HCT116 (cell line): Measurements from ENCODE around the gene C1QTNF2. TPM values are rescaled to one million over a fixed set of nuclear protein-coding genes. Genes with fewer than 3 reads are reported as not detected.

Experiments
- ATAC-seq: fragments of 200-7000 bp; cut with Tn5 transposase; 2 replicates; pipeline ENCODE4 v1.9.1; 2020; ENCODE audit warnings: mild to moderate bottlenecking, moderate library complexity
- BruUV-seq: library from RNA; stranded (reverse); fragments of 400-500 nt; replicated peaks from 2 replicates; lab custom pipeline; 2021; lab: Mats Ljungman, UMichigan
- CTCF ChIA-PET: fragments of 300-600 bp; sonication (Branson Sonifier 250); formaldehyde crosslinking; loops from one replicate; lab custom pipeline; 2021; ENCODE audit warnings: antibody characterized with exemption; lab: Charles Lee
- POLR2A ChIA-PET: fragments of 300-600, 350-600 bp; sonication (Branson Sonifier 250); formaldehyde crosslinking; loops from one replicate; lab custom pipeline; 2021; ENCODE audit warnings: antibody characterized with exemption; lab: Charles Lee
- RAD21 ChIA-PET, 2 experiments: fragments of 300-600 bp; sonication (Branson Sonifier 250); formaldehyde crosslinking; loops; one replicate each; lab custom pipeline; 2023; ENCODE audit warnings: low total read pairs in 2 of 2; ENCODE audit not compliant: uncharacterized antibody in 2 of 2, unreplicated experiment in 2 of 2, low non-redundant PET in 1 of 2; lab: Charles Lee
- DNase-seq: peaks from one replicate; pipeline ENCODE4 v3.0.0-alpha.2; 2010; ENCODE audit warnings: low read depth, low spot score
- H2AFZ ChIP-seq: fragments of 200-600 bp; shearing (Covaris generic), sonication (generic); 2 replicates; pipeline ENCODE4 v1.6.1; 2017; ENCODE audit warnings: low read depth, mixed run types, mixed read lengths, antibody characterized with exemption, low read length; ENCODE audit not compliant: poor library complexity, severe bottlenecking
- H3K27ac ChIP-seq: 2 replicates; pipeline ENCODE4 v1.5.1; 2012; ENCODE audit warnings: low read depth, low read length
- H3K27me3 ChIP-seq: fragments of 200-600 bp; sonication (generic); 2 replicates; pipeline ENCODE4 v1.6.1; 2016; ENCODE audit warnings: mixed run types, low read length, mixed read lengths; ENCODE audit not compliant: insufficient read depth
- H3K36me3 ChIP-seq, 2 experiments: fragments of 200-500 bp in 1 of 2; fragments of 200-600 bp in 1 of 2; sonication (Bioruptor generic) in 1 of 2; sonication (generic) in 1 of 2; 2 replicates each; pipeline versions ENCODE4 v1.5.1 to v1.6.1; 2014 to 2016; ENCODE audit warnings: low read length in 2 of 2, inconsistent platforms in 1 of 2, mixed read lengths in 1 of 2, mixed run types in 1 of 2; ENCODE audit not compliant: insufficient read depth in 2 of 2, control insufficient read depth in 1 of 2
- H3K4me1 ChIP-seq, 2 experiments: fragments of 200-600 bp in 1 of 2; sonication (generic) in 1 of 2; 2 replicates each; pipeline versions ENCODE4 v1.5.1 to v1.6.1; 2012 to 2017; ENCODE audit warnings: low read length in 2 of 2, inconsistent platforms in 1 of 2, mild to moderate bottlenecking in 1 of 2, mixed read lengths in 1 of 2, mixed run types in 1 of 2, moderate library complexity in 1 of 2; ENCODE audit not compliant: insufficient read depth in 2 of 2, control insufficient read depth in 1 of 2
- H3K4me2 ChIP-seq: fragments of 200-600 bp; sonication (generic); 2 replicates; pipeline ENCODE4 v1.6.1; 2017; ENCODE audit warnings: mixed run types, low read length, mixed read lengths
- H3K4me3 ChIP-seq, 2 experiments: fragments of 200-600 bp in 1 of 2; sonication (generic) in 1 of 2; replicated peaks in 1 of 2; 2 replicates each; pipeline ENCODE4 v1.5.1; 2011 to 2016; ENCODE audit warnings: low read length in 2 of 2, control low read depth in 1 of 2, low read depth in 1 of 2, mild to moderate bottlenecking in 1 of 2, mixed read lengths in 1 of 2, mixed run types in 1 of 2
- H3K79me2 ChIP-seq: fragments of 200-600 bp; sonication (generic); 2 replicates; pipeline ENCODE4 v1.6.1; 2017; ENCODE audit warnings: mild to moderate bottlenecking, mixed run types, low read length, moderate library complexity, mixed read lengths; ENCODE audit not compliant: insufficient read depth
- H3K9ac ChIP-seq: fragments of 200-600 bp; sonication (generic); 2 replicates; pipeline ENCODE4 v1.6.1; 2016; ENCODE audit warnings: low read length, mixed read lengths
- H3K9me2 ChIP-seq: fragments of 200-600 bp; sonication (generic), shearing (Covaris generic); 2 replicates; pipeline ENCODE4 v1.6.1; 2017; ENCODE audit warnings: mixed run types, mild to moderate bottlenecking, moderate library complexity; ENCODE audit not compliant: insufficient read depth
- H3K9me3 ChIP-seq, 2 experiments: fragments of 200-500 bp in 1 of 2; fragments of 200-600 bp in 1 of 2; sonication (Bioruptor generic) in 1 of 2; sonication (generic) in 1 of 2; 2 replicates each; pipeline ENCODE4 v1.6.1; 2014 to 2017; ENCODE audit warnings: low read length in 2 of 2, mixed read lengths in 2 of 2, inconsistent platforms in 1 of 2, low read depth in 1 of 2, mild to moderate bottlenecking in 1 of 2, mixed run types in 1 of 2, moderate library complexity in 1 of 2; ENCODE audit not compliant: control insufficient read depth in 1 of 2, insufficient read depth in 1 of 2
- H4K20me1 ChIP-seq: fragments of 200-600 bp; sonication (generic), shearing (Covaris generic); 2 replicates; pipeline ENCODE4 v1.6.1; 2017; ENCODE audit warnings: mixed run types, mild to moderate bottlenecking, moderate library complexity; ENCODE audit not compliant: insufficient read depth
- CBX3 ChIP-seq: IDR thresholded peaks from 2 replicates; pipeline ENCODE4 v1.6.1; 2012; ENCODE audit warnings: low read depth
- CEBPB ChIP-seq: IDR thresholded peaks from 2 replicates; pipeline ENCODE4 v1.6.1; 2012; ENCODE audit warnings: low read depth
- CTCF ChIP-seq, 3 experiments: fragments of 200-600 bp in 1 of 3; sonication (generic) in 1 of 3; IDR thresholded peaks in 2 of 3; conservative IDR thresholded peaks in 1 of 3; 2 replicates each; pipeline ENCODE4 v1.5.1; 2012 to 2017; ENCODE audit warnings: low read depth in 2 of 3, low read length in 2 of 3, antibody characterized with exemption in 1 of 3, borderline replicate concordance in 1 of 3, control low read depth in 1 of 3, mild to moderate bottlenecking in 1 of 3, mixed read lengths in 1 of 3, mixed run types in 1 of 3, moderate library complexity in 1 of 3; ENCODE audit not compliant: insufficient read depth in 1 of 3
- EGR1 ChIP-seq: IDR thresholded peaks from 2 replicates; pipeline ENCODE4 v1.6.1; 2012; ENCODE audit warnings: low read depth
- ELF1 ChIP-seq: IDR thresholded peaks from 2 replicates; pipeline ENCODE4 v1.6.1; 2012; ENCODE audit warnings: low read depth, borderline replicate concordance
- EZH2phosphoT487 ChIP-seq: fragments of 200-600 bp; IDR thresholded peaks from 2 replicates; pipeline ENCODE4 v1.6.1; 2018; ENCODE audit warnings: antibody characterized with exemption, borderline replicate concordance
- FOSL1 ChIP-seq: IDR thresholded peaks from 2 replicates; pipeline ENCODE4 v1.6.1; 2012; ENCODE audit warnings: low read depth
- JUND ChIP-seq: IDR thresholded peaks from 2 replicates; pipeline ENCODE4 v1.6.1; 2012
- MAX ChIP-seq: IDR thresholded peaks from 2 replicates; pipeline ENCODE4 v1.6.1; 2012
- POLR2AphosphoS5 ChIP-seq: IDR thresholded peaks from 2 replicates; pipeline ENCODE4 v1.6.1; 2011; ENCODE audit warnings: mild to moderate bottlenecking, low read depth, low read length, moderate library complexity
- SIN3A ChIP-seq: IDR thresholded peaks from 2 replicates; pipeline ENCODE4 v1.6.1; 2012; ENCODE audit warnings: low read depth
- TCF7L2 ChIP-seq: IDR thresholded peaks from 2 replicates; pipeline ENCODE4 v1.7.0; 2011; ENCODE audit warnings: borderline replicate concordance, inconsistent platforms; ENCODE audit not compliant: insufficient read depth, insufficient read length; ENCODE audit errors: extremely low read depth
- YY1 ChIP-seq: IDR thresholded peaks from 2 replicates; pipeline ENCODE4 v1.6.1; 2011; ENCODE audit warnings: low read length, low read depth, moderate library complexity, mild to moderate bottlenecking; ENCODE audit not compliant: insufficient replicate concordance; ENCODE audit errors: extremely low read depth
- ZFX ChIP-seq: fragments of 450-650 bp; IDR thresholded peaks from 2 replicates; pipeline ENCODE4 v1.6.1; 2017
- ZNF274 ChIP-seq: fragments of 200-500 bp; sonication (Bioruptor generic); IDR thresholded peaks from 2 replicates; pipeline ENCODE4 v1.6.1; 2014; ENCODE audit warnings: mild to moderate bottlenecking, low read depth, low read length, inconsistent platforms
- intact Hi-C: fragments of 100-400 bp; cut with micrococcal nuclease; formaldehyde crosslinking; loops from 2 replicates; pipeline ENCODE4 v1.10.0; 2022
- total RNA-seq: library from RNA; stranded (reverse); gene quantifications from one replicate; pipeline ENCODE4 v1.2.1, GENCODE V29; 2021; ENCODE audit not compliant: unreplicated experiment
- TF ChIP-seq, protein P1 (sequence below): IDR thresholded peaks from 2 replicates; pipeline ENCODE4 v1.6.1; 2012
- TF ChIP-seq, protein P2 (sequence below): IDR thresholded peaks from 2 replicates; pipeline ENCODE4 v1.6.1; 2011; ENCODE audit warnings: mild to moderate bottlenecking, low read length, moderate library complexity; ENCODE audit not compliant: insufficient replicate concordance; ENCODE audit errors: extremely low read depth

Gene C1QTNF2
- total RNA-seq, 1 experiment from 2014 or later: 0.15 TPM

GRCh38 chr5:160356550-160357347 lies 13.7 kb downstream of the C1QTNF2 start:
- DNase-seq: no peak
- Histone ChIP-seq H3K9me3 (no peaks in the 10 kb centered on the region), H3K79me2 (no peaks in the 10 kb centered on the region), H2AFZ (no peak overlapping the region), H4K20me1 (no peaks in the 10 kb centered on the region), H3K36me3 (no peaks in the 10 kb centered on the region), H3K9me2 (no peaks in the 10 kb centered on the region), H3K4me2 (no peak overlapping the region), H3K27me3 (no peaks in the 10 kb centered on the region), H3K4me1 (no peaks in the 10 kb centered on the region), H3K9ac (no peak overlapping the region), H3K4me3 (no peak overlapping the region), H3K27ac (no peak overlapping the region)
- no peak for ATAC-seq
- TF ChIP-seq CEBPB: no peak
- no peak for TF ChIP-seq ZNF274
- TF ChIP-seq, protein P1, sequence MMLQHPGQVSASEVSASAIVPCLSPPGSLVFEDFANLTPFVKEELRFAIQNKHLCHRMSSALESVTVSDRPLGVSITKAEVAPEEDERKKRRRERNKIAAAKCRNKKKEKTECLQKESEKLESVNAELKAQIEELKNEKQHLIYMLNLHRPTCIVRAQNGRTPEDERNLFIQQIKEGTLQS: no peak
- TF ChIP-seq EGR1: no peak
- TF ChIP-seq ZFX: no peak
- no peak for TF ChIP-seq MAX
- no peak for TF ChIP-seq TCF7L2
- TF ChIP-seq JUND: no peak
- no peak for TF ChIP-seq FOSL1
- TF ChIP-seq EZH2phosphoT487: no peak
- TF ChIP-seq CTCF (IDR thresholded peaks at IDR 0.05 in 2 of 3, conservative IDR thresholded peaks at IDR 0.05 in 1 of 3; ENCODE audit: borderline replicate concordance in 1 of 3, insufficient read depth in 1 of 3, low read depth in 2 of 3, low read length in 2 of 3): no peak
- TF ChIP-seq ELF1: no peak
- TF ChIP-seq CBX3: no peak
- no peak for TF ChIP-seq SIN3A
- no peak for TF ChIP-seq POLR2AphosphoS5
- TF ChIP-seq, protein P2, sequence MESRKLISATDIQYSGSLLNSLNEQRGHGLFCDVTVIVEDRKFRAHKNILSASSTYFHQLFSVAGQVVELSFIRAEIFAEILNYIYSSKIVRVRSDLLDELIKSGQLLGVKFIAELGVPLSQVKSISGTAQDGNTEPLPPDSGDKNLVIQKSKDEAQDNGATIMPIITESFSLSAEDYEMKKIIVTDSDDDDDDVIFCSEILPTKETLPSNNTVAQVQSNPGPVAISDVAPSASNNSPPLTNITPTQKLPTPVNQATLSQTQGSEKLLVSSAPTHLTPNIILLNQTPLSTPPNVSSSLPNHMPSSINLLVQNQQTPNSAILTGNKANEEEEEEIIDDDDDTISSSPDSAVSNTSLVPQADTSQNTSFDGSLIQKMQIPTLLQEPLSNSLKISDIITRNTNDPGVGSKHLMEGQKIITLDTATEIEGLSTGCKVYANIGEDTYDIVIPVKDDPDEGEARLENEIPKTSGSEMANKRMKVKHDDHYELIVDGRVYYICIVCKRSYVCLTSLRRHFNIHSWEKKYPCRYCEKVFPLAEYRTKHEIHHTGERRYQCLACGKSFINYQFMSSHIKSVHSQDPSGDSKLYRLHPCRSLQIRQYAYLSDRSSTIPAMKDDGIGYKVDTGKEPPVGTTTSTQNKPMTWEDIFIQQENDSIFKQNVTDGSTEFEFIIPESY: no peak
- TF ChIP-seq YY1: no peak
- ChIA-PET POLR2A (no interaction called here), CTCF (interaction anchor here (1.1 kb wide), 1 partner anchor 34 kb away, joined by 3 read pairs; no protein-coding TSS in a partner anchor), RAD21 (no interaction called here)
- intact Hi-C loops: no loop called here
- no TSS peak for BruUV-seq
